Measurements from ENCODE around the gene RNF181.

DNA sequence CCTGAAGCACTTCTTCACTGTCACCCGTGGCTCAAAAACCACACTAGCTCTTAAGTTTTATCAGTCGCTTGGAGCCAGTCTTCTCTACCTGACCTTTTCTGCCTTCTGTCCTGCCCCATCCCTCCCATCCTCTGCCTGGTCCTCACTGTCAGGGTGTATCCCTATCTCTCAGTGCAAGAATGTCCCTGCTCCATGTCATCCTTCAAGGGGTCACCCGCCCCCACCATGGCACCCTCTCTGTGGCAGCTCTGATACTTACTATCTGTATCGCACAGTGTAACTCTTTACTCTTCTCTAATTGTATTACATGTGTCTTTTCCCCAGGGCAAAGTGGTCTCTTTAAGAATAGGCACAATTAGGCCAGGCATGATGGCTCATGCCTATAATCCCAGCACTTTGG, 6.9 kb upstream of the RNF181 start:
- TF ChIP-seq, protein P1, sequence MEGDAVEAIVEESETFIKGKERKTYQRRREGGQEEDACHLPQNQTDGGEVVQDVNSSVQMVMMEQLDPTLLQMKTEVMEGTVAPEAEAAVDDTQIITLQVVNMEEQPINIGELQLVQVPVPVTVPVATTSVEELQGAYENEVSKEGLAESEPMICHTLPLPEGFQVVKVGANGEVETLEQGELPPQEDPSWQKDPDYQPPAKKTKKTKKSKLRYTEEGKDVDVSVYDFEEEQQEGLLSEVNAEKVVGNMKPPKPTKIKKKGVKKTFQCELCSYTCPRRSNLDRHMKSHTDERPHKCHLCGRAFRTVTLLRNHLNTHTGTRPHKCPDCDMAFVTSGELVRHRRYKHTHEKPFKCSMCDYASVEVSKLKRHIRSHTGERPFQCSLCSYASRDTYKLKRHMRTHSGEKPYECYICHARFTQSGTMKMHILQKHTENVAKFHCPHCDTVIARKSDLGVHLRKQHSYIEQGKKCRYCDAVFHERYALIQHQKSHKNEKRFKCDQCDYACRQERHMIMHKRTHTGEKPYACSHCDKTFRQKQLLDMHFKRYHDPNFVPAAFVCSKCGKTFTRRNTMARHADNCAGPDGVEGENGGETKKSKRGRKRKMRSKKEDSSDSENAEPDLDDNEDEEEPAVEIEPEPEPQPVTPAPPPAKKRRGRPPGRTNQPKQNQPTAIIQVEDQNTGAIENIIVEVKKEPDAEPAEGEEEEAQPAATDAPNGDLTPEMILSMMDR (IDR thresholded peaks at IDR 0.05): no peak
- TF ChIP-seq POLR2A (IDR thresholded peaks at IDR 0.05): no peak

Data from Peyer's patch (tissue), 4 donors.